GM12873 (cell line): ENCODE results near the gene ZNF69.

ENCODE experiments used
- TF ChIP-seq, protein P1 (sequence below): IDR thresholded peaks from 2 replicates; pipeline ENCODE4 v1.5.1; 2012; ENCODE audit warnings: low read depth, mild to moderate bottlenecking, moderate library complexity, low read length, control low read depth; ENCODE audit not compliant: insufficient read depth; ENCODE audit errors: missing control alignments

The ZNF69 gene

GRCh38 chr19:11921852-11922495, 34.4 kb downstream of the ZNF69 start:
- TF ChIP-seq, protein P1, sequence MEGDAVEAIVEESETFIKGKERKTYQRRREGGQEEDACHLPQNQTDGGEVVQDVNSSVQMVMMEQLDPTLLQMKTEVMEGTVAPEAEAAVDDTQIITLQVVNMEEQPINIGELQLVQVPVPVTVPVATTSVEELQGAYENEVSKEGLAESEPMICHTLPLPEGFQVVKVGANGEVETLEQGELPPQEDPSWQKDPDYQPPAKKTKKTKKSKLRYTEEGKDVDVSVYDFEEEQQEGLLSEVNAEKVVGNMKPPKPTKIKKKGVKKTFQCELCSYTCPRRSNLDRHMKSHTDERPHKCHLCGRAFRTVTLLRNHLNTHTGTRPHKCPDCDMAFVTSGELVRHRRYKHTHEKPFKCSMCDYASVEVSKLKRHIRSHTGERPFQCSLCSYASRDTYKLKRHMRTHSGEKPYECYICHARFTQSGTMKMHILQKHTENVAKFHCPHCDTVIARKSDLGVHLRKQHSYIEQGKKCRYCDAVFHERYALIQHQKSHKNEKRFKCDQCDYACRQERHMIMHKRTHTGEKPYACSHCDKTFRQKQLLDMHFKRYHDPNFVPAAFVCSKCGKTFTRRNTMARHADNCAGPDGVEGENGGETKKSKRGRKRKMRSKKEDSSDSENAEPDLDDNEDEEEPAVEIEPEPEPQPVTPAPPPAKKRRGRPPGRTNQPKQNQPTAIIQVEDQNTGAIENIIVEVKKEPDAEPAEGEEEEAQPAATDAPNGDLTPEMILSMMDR: no peak

- TF ChIP-seq, protein P1: no peak
Measured at GRCh38 chr19:11924886-11925650, 37.5 kb downstream of the ZNF69 start, which contains the start of gene ZNF700. Gene ZNF700, plus strand, starts transcription at chr19:11925107. Its CDS starts 104 bp downstream, at chr19:11925211.

DNA sequence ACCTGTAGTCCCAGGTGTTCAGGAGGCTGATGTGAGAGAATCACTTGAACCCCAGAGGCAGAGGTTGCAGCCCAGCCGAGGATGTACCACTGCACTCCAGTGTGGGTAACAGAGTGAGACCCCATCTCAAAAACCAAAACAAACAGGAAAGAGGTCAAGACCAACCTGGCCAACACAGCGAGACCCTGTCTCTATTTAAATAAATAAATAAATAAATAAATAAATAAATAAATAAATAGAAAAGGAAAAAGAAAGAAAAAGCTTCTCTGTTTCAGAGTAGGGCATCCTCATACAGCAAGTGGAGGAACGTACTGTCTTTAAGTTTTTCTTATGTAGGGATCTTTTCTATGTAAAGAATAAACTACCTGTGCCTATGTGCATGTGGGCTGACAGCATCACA, 39.6 kb downstream of the ZNF69 start:
- TF ChIP-seq, protein P1: no peak

- TF ChIP-seq, protein P1: no peak
Measured at GRCh38 chr19:11931051-11931450, 43.5 kb downstream of the ZNF69 start.

DNA sequence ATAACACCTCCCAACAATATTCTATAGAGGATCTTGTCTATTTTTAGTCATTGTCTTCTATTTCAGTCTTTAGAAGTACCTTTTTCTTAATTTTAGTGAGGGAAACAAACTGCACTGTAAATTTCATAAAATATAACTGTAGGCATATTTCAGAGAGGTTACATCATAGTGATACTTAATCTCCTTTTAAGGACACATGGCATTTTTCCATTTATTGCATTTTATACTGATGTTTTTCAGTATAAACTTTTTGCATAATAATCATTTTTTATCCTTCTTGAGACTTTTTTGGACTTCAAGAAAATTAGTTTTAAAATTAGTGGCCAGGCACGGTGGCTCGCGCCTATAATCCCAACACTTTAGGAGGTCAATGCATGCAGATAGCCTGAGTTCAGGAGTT, 43.9 kb downstream of the ZNF69 start:
- TF ChIP-seq, protein P1: no peak

- TF ChIP-seq, protein P1: no peak
Measured at GRCh38 chr19:11942008-11942842, 54.6 kb downstream of the ZNF69 start.

DNA sequence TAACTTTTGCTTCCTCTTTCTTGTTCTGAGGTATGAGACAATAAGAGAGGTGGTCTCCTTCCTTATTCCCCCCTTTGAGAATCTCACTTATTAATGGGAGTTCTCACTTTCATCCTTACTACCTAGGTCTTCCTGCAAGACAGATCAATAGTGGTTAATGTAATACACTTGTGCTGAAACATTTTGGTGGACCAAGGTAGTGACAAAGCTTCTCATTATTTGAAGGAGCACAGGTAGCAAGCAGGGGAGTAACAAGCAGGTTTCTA, 55.2 kb downstream of the ZNF69 start:
- TF ChIP-seq, protein P1: no peak
